Peyer's patch (tissue), 4 donors: ENCODE results near the gene CTDSPL. TPM values are rescaled to one million over a fixed set of nuclear protein-coding genes. Genes with fewer than 3 reads are reported as not detected.
A peak's percentile ranks its signal among the peaks of the same experiment; 100 is the strongest.

Source experiments
- DNase-seq, 3 donors: peaks; one replicate each; pipeline ENCODE4 v3.0.0-alpha.2; 2017 to 2019
- H3K27ac ChIP-seq, 4 donors: fragments of 200-600 bp; sonication (generic); one replicate each; pipeline ENCODE4 v1.5.1; 2016 to 2019
- H3K27me3 ChIP-seq, 2 donors: fragments of 200-600 bp; sonication (generic); one replicate each; pipeline ENCODE4 v1.5.1; 2019
- H3K36me3 ChIP-seq, 3 donors: fragments of 200-600 bp; sonication (generic); one replicate each; pipeline ENCODE4 v1.5.1; 2016 to 2019
- H3K4me1 ChIP-seq, 4 donors: fragments of 200-600 bp; sonication (generic); one replicate each; pipeline ENCODE4 v1.5.1; 2016 to 2019
- H3K4me3 ChIP-seq, 4 donors: fragments of 200-600 bp; sonication (generic); 1 replicate in 3 of 4; 2 replicates in 1 of 4; pipeline ENCODE4 v1.5.1; 2016 to 2019; ENCODE audit warnings: mild to moderate bottlenecking in 1 of 4
- H3K9me3 ChIP-seq, 4 donors: fragments of 200-600 bp; sonication (generic); one replicate each; pipeline ENCODE4 v1.5.1; 2016 to 2019; ENCODE audit warnings: mild to moderate bottlenecking in 1 of 4
- CTCF ChIP-seq, 6 experiments: fragments of 450-650 bp in 4 of 6; fragments of 200-600 bp in 2 of 6; sonication (generic) in 1 of 6; IDR thresholded peaks; one replicate each; pipeline ENCODE4 v1.5.1; 2017 to 2019; ENCODE audit warnings: antibody characterized with exemption in 6 of 6, mild to moderate bottlenecking in 3 of 6, moderate library complexity in 1 of 6
- POLR2A ChIP-seq, 2 donors: fragments of 450-650 bp; IDR thresholded peaks; one replicate each; pipeline ENCODE4 v1.5.1; 2017; ENCODE audit warnings: antibody characterized with exemption in 2 of 2, mild to moderate bottlenecking in 2 of 2, moderate library complexity in 2 of 2
- total RNA-seq, 4 donors: library from RNA; depleted of rRNA; stranded (reverse); fragments of >200 nt; gene quantifications; one replicate each; pipeline ENCODE4 v1.1.0, GENCODE V29; 2016

Gene CTDSPL
- total RNA-seq, 4 donors from 2014 or later, result 36.3 to 42.3 (median 38.4) TPM

GRCh38 chr3:37984051-37984450, 122.4 kb downstream of the CTDSPL start:
- Histone ChIP-seq H3K4me3 (no peak overlapping the region), H3K27ac (no peak overlapping the region), H3K4me1 (peaks cover 0 to 26% (median 4%) of the 10 kb centered on the region in 4 donors), H3K36me3 (peaks cover 0 to 15% (median 0%) of the 10 kb centered on the region in 3 donors), H3K9me3 (no peaks in the 10 kb centered on the region), H3K27me3 (no peaks in the 10 kb centered on the region)
- DNase-seq, result no peak
- TF ChIP-seq POLR2A (IDR thresholded peaks at IDR 0.05) (no peak), CTCF (IDR thresholded peaks at IDR 0.05) (no peak)

- peak overlapping the region in 1 of 4 donors; percentile 97 for H3K27ac ChIP-seq
- no peaks in the 10 kb centered on the region for H3K27me3 ChIP-seq
- TF ChIP-seq POLR2A (IDR thresholded peaks at IDR 0.05) (no peak), CTCF (IDR thresholded peaks at IDR 0.05) (no peak)
- no peak overlapping the region for H3K4me3 ChIP-seq
- no peaks in the 10 kb centered on the region for H3K9me3 ChIP-seq
- H3K36me3 ChIP-seq, result peaks cover 0 to 15% (median 0%) of the 10 kb centered on the region in 3 donors
- H3K4me1 ChIP-seq, result peaks cover 0 to 28% (median 4%) of the 10 kb centered on the region in 4 donors
- no peak for DNase-seq
These were observed 122.9 kb downstream of the CTDSPL start for GRCh38 chr3:37984596-37984995.

- TF ChIP-seq POLR2A (IDR thresholded peaks at IDR 0.05) (peak in 1 of 2 donors; percentile 33), CTCF (IDR thresholded peaks at IDR 0.05) (no peak)
- Histone ChIP-seq H3K4me3 (no peak overlapping the region), H3K27ac (peak overlapping the region in 3 of 4 donors; percentile 63 to 97 (median 91)), H3K36me3 (peaks cover 0 to 8% (median 0%) of the 10 kb centered on the region in 3 donors), H3K4me1 (peaks cover 0 to 28% (median 4%) of the 10 kb centered on the region in 4 donors), H3K9me3 (no peaks in the 10 kb centered on the region), H3K27me3 (no peaks in the 10 kb centered on the region)
- DNase-seq, result peak in 2 of 3 donors; percentile 71 to 73
These were observed 124.1 kb downstream of the CTDSPL start for GRCh38 chr3:37985637-37986320.

GRCh38 chr3:37986479-37987314, 125.0 kb downstream of the CTDSPL start:
- TF ChIP-seq CTCF (IDR thresholded peaks at IDR 0.05) (peak in 2 of 6 experiments; percentile 3 to 21), POLR2A (IDR thresholded peaks at IDR 0.05) (peak; percentile 62 to 93)
- H3K36me3 ChIP-seq, result no peaks in the 10 kb centered on the region
- DNase-seq, result peak in 2 of 3 donors; percentile 92 to 93
- peaks cover 0 to 28% (median 4%) of the 10 kb centered on the region in 4 donors for H3K4me1 ChIP-seq
- no peaks in the 10 kb centered on the region for H3K27me3 ChIP-seq
- H3K27ac ChIP-seq, result peak overlapping the region in 3 of 4 donors; percentile 82 to 97 (median 91)
- no peaks in the 10 kb centered on the region for H3K9me3 ChIP-seq
- H3K4me3 ChIP-seq, result peak overlapping the region in 2 of 4 donors; percentile 4 to 13

- peak in 2 of 3 donors; percentile 63 to 69 for DNase-seq
- Histone ChIP-seq H3K27me3 (no peaks in the 10 kb centered on the region), H3K27ac (peak overlapping the region in 3 of 4 donors; percentile 82 to 97 (median 91)), H3K4me3 (peak overlapping the region in 1 of 4 donors; percentile 4), H3K4me1 (peaks cover 0 to 28% (median 4%) of the 10 kb centered on the region in 4 donors), H3K36me3 (no peaks in the 10 kb centered on the region), H3K9me3 (no peaks in the 10 kb centered on the region)
- no peak for TF ChIP-seq CTCF (IDR thresholded peaks at IDR 0.05)
- TF ChIP-seq POLR2A (IDR thresholded peaks at IDR 0.05), result no peak
These were observed 125.6 kb downstream of the CTDSPL start for GRCh38 chr3:37987315-37987697.
